Renal pelvis (tissue), 12 donors: ENCODE data around the gene ANKRD33. TPM values are rescaled to one million over a fixed set of nuclear protein-coding genes. Genes with fewer than 3 reads are reported as not detected.

Experiments
- DNase-seq: peaks from one replicate; pipeline ENCODE4 v3.0.0-alpha.2; 2013
- long read RNA-seq, 16 experiments: transcript quantifications; one replicate each; lab custom pipeline, GENCODE V29; 2026
- polyA plus RNA-seq, 3 donors: library from polyadenylated mRNA; unstranded; fragments of 120-200 nt; gene quantifications; one replicate each; pipeline ENCODE4 v1.2.1, GENCODE V29; 2013; ENCODE audit not compliant: insufficient read length in 3 of 3

The ANKRD33 gene, protein sequence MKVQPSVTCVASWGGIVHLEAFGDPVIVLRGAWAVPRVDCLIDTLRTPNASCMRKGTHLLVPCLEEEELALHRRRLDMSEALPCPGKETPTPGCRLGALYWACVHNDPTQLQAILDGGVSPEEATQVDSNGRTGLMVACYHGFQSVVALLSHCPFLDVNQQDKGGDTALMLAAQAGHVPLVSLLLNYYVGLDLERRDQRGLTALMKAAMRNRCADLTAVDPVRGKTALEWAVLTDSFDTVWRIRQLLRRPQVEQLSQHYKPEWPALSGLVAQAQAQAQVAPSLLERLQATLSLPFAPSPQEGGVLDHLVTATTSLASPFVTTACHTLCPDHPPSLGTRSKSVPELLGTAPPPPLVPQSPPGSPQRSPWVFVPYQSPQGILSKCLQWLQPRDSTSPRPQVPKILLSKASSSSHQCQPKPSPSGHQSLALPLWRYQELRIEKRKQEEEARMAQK
- under 1 TPM; 0.14 to 0.73 (median 0.53) TPM for polyA plus RNA-seq
- long read RNA-seq, donor 1 = 0 reads
- long read RNA-seq, donor 2 = 0 reads
- long read RNA-seq, donor 3 = 0 reads
- long read RNA-seq, donor 4 = 0 reads
- long read RNA-seq, donor 5 = 0 reads
- long read RNA-seq, donor 6 = 0 reads
- long read RNA-seq, donor 7 = 0 reads
- long read RNA-seq, donor 8 = 0 reads
- long read RNA-seq, donor 9 = 0 reads
- long read RNA-seq, donor 10 = 0 reads
- long read RNA-seq, donor 11 = 0 reads
- long read RNA-seq, donor 12 = 0 reads
- long read RNA-seq, donor 13 = 0 reads
- long read RNA-seq, donor 14 = 0 reads
- long read RNA-seq, donor 15 = 0 reads
- long read RNA-seq, donor 16 = 0 reads

DNA sequence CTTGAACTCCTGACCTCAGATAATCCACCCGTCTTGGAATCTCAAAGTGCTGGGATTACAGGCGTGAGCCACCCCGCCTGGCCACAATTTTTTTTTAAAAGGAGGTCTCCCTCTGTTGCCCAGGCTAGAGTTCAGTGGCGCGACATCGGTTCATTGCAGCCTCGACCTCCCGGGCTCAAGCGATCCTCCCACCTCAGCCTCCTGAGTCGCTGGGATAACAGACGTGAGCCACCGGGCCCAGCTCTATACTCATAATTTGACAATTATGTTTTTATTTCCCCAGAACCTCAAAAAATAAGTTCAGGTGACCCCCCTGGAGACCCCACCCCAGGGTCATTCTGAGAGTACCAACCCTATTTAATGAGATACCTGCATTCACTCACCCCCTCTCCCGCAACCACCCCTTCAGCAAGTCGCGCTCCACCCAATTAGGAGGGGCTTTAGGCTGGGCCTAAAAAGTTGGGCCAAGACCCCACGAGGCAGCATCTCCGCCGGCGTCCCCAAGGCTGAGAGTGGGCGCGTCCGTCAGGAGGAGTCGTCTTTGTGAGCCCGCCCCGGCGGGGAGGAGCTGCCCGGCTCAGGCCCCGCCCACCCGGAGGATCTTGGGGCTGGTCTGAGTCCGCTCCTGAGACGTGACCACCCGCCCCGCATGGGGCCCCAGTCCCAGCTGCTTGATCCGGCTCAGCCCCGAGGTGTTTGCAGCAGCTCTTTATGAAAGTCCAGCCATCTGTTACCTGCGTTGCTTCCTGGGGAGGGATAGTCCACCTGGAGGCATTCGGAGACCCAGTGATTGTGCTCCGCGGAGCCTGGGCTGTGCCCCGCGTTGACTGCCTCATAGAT is at the start of gene ANKRD33:
Gene ANKRD33, plus strand, starts transcription at position 628 of the 840 bp plus-strand sequence. Its CDS starts 84 bp downstream, at position 712.
- DNase-seq = no peak

DNA sequence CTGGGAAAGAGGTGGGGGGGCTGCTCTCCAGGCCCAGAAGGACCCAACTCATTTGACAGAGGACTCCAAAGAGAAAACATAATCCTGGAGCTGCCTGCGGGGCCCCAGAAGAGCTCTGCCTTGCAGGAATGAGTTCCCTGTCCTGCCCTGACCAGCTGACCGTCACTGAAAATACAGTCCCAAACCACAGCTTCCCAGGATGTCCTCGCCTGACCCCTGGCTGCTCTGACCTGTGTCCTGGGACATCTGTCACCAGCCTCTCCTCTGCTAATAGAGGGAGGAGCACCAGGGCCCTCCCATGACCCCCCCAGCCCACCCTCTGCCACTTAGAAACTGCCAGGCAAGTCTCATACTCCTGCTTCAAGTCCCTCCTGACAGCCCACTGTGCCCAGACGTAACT is 49.1 kb upstream of the ANKRD33 start:
- no peak for DNase-seq

DNA sequence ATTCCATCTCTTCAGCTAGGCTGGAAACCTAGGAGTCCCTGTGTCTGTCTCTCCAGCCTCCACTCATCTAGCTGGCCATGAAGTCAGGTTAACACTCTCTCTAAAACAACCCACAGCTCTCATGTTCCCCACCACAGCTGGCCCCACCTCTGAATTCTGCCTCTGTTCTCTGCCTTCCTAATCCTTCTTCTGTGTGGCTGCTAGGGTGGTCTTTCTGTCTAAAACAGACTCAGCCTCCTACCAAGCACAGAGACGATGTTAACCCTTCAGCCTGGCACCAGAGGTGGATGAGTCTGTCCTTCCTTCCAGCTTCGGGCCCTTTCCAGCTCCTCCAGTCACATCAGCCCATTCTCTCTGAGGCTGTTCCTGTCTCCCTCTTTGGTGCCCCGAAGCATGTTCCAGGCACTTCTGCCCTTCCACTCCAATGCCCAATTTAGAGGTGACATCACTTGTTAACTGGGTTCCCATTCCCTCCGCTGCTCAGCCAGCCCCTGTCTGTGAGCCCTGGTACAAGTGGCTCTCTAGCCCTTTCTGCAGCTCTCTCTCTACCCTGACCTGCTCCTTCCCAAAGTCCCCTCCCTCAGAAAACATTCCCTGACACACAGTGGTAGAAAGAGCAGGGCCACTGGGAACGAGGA is 48.5 kb upstream of the ANKRD33 start:
- DNase-seq = no peak

DNA sequence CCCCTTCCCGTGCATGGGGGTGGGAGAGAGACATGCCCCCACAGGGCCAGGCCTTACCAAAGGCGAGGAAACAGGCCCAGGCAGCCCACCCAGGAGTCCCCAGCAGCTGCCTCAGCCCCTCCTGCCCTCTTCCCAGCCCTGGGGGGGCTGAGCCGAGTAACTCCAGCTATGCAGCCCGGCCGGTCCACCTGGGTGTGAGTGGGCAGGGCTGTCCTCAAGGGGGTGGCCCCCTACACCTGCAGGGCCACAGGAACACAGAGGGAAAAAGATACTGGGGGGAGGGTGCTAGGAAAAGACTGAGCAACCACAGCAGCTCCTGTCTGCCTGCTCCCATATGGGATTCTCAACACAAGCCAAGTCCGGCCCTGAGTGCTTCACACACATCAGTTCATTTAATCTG is 46.9 kb upstream of the ANKRD33 start:
- no peak for DNase-seq

DNA sequence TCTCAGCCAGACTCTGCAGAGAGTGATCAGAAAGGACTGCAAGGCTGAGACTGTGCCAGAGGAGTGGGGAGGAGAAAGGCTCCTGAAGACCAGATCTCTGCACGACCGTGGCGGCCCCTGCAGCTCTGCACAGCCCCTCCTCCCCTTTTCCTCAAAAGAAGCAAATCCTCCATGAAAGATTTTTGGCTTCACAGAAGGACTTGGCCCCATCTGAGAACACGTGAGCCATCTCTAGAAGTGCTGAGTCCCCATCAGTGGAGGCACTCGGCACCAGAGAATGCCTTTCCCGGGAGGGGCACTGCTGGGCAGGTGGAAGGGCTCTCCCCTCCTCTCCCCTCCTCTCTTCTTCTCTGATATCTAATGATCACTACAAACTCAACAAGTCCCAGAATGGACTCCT is 46.2 kb upstream of the ANKRD33 start:
- DNase-seq = no peak

DNA sequence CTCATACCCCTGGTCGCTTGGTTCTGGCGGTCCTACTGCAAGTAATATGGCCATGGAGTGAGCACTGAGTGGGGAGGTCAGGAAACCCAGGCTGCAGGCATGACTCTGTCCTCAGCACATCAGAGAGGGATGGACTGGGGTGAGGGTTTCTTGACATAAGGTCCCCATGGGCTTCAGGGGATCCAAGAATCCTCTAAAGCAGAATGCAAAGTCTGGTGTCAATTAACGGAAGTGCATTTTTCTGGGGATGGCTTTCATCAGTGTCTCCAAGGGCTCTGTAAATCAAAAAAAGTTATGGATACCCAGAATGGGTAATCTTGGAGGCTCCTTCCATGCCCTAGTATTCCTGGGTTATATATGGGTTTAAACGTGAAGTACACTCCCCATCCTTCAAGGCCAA is 43.0 kb upstream of the ANKRD33 start:
- no peak for DNase-seq

DNA sequence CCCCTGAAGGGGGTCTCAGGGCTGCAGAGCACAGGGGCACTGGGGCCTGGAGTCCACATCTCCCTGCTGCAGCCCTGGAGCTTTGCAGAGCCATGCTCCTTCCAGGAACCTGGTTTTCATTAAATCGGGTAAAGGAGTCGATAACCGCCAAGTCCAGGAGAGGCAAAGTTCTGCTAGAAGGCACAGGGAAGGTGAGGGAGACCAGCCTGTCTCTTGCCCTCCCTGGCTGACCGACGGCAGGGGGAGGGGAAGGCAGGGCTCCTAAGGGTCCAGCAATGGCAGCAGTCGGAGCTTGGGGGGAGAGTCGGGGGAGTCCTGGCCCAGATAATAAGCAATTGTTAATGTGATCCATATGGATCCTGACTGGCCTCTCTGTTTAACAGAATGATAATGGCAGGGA is 42.4 kb upstream of the ANKRD33 start:
- DNase-seq = no peak

DNA sequence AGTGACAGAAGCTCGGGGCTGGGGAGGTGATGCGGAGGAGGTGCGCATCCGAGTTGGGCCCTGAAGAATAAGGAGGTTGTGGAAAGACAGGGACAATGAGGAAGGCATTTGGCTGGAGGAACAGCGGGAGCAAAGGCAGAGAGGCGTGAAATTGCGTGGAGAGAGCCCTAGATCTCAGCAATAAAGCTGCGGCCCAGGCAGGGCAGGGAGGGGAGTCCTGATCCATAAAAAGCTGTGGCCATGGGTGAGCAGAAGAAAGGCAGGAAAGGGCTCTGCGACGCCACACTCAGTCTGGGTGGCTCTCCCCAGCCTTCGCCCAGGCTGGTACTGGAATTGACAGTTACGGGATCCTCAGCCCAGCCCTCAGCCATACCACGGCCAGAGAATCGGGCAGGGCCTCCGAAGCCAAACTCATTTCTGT is 41.6 kb upstream of the ANKRD33 start:
- no peak for DNase-seq

DNA sequence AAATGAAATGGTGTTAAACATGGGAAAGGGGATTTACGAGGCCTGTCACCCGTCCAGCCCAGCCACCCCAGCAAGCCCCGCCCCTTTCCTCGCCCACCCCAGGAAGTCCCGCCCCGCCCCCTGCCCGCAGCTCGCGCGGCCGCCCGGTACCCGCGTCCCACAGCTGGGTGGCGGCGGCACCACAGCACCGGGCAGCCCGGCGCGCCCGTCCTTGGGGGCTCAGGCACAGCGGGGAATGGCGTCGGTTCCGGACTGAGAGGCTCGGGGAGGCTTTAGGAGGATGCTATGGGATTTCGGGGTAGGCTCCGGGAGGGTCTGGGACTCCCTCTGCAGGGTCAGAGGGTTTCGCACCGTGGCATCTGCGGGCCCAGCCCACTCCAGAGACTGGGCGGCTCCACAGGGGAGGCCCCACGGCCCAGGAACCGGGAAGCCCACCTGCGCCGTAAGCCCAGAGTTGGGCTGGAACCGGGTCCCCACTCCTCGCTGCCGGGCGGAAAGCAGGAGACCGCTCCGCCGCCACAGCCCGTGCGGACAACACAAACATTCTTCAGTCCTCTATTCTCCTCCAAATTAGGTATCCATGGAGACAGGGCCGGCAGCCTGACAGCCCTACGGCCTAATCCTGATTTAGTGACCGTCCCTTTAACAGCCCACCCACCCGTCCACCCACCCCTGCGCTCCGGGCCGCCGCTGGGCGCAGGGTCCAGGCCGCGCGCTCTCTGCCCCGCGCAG is 40.8 kb upstream of the ANKRD33 start:
- DNase-seq = peak; percentile 71

DNA sequence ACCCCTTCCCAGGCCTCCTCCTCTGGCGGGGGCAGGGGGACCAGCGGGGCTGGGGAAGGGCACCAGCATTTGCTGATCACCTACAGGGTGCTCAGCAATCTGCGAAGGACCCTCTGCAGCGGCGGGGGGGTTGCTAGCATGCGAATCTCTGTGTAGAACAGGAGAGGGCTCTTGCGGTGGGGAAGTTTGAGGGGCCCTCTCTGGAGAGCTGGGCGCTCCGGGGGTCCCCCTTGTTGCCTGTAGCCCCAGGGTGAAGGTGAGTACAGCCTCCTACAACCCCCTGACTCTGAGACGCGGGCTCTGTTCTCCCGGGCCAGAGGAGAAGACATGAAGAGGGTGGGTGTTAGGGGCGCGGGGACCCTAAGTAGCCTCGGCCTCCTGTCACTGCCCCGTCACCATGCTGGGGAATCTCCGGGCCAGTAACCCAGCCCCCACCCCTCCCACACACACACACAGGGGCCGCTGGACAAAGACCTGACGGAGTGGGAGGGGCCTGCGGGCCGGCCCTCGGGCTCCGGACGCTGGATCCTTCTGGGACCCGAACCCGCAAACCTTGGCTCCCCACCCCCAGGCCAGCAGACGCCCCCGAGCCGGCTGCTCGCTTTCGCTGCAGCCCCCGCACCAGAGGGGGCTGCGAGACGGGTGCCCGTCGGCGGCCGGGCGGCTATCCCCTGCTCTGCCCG is 40.1 kb upstream of the ANKRD33 start:
- DNase-seq = no peak

DNA sequence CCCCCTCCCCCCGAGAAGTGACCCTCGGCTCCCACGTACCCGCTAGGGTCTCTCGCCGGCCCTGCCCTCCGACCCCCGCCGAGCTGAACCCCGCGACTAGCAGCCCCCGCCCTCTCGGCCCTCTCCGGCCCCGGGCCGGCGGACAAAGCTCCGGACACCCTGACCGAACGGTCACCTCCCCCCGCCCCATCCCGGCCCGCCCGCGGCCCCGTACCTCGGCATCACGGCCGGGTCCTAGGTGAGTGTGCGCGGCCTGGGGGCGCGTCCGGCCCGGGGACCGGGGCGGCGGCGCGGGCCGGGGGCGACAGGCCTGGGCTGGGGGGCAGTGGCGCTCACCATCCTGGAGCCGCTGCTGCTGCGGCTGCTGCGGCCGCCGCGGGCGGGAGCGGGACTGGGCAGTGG is 39.6 kb upstream of the ANKRD33 start, which contains the start of gene FIGNL2:
Gene FIGNL2, minus strand, starts transcription at position 393 of the 402 bp plus-strand sequence. CDS start 26,305 bp downstream, outside the sequence.
- DNase-seq = no peak

DNA sequence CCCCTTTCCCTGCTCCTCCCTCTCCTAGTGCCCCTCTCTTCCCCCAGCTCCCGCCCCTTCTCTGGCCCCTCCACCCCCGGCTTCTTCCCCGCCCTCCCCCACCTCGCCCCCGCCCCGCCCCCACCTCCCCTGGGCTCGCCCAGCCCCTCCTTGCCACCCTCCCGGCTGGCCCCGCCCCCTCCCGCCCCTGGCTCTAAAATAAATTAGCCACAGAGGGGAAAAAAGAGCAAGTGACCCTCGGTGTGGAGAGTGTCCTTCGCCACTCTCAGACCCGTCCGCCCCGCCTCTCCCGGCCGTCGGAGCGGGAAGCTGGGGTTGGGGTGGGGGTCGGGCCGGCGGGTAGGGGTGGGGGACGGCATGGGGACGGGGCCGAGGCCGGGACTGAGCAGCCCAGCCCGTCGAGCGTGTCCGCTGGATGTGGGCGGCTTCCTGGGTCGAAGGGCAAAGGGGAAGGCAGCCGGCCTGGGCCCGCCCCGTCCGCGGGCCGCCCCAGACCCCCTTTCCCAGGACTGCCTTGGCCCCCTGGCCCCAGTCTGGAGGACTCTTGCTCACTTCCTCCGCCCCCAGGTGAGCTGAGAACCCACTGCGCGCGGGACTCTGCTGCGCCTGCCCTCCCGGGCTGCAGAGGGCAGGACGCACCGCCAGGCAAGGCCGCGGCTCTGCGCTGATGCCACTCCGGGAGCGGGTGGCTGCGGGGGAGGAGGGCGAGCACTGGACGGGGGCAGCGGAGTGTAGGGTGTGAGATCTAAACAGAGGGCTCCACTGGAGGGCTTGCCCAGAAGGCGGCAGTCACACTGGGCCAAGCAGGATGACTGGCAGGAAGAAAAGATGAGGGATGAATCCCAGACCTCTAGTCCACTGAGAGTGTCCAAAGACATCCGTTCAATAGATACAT is 38.8 kb upstream of the ANKRD33 start:
- no peak for DNase-seq

DNA sequence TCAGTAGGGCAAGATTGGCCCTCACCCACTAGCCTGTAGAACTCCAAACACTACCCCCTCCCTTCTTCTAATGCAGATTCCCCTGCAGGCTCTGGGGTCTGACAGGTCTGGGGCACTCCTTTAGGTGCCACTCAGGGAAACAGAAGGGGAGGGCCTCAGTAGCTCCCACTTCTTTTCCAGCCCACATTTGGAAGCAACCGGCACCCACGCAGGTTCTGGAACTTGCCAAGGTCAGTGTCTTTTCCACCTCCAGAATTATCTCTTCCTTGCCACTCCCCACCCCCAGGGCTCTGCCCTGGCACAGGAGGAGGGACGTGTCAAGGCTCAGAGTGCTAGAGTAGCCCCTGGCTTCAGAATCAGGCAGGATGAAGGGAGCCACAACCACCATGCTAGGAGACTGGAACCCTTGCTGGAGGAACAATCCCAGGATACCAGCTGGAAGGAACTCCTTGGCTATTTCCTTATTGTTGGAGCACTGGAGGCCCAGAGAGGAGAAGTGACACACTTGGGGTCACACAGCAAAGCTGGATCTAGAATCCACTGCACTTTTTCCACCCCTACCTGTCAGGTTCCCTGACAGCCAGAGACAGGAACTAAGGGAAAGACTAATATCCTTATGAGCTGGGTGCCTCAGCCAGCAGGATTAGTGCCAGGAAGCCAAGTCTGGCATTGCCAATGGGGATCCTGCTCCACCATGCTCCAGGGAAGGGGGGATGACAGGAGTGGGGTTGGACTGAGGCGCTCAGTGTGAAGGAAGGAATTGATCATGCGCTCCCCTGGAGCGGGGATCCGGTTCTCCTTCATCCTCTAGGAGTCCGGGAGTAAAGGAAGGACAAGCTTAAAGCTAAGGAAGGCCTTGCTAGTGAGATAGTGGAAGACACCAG is 37.6 kb upstream of the ANKRD33 start:
- no peak for DNase-seq

DNA sequence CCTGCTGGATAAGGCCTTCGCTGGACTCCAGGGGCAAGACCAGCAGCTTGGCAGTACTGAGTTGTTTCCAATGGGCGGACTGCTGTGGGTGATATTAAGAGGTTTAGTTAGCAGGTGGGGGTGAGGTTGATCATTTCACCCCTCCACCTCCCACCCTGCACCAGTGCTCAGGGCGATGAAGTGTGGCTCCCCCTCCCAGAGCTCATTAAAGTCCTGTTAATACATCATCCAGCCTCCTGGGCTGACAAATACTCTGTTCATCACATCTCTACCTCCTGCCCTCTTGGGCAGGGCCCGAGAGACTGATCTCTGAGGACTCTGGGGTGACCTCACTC is 37.0 kb upstream of the ANKRD33 start:
- no peak for DNase-seq

DNA sequence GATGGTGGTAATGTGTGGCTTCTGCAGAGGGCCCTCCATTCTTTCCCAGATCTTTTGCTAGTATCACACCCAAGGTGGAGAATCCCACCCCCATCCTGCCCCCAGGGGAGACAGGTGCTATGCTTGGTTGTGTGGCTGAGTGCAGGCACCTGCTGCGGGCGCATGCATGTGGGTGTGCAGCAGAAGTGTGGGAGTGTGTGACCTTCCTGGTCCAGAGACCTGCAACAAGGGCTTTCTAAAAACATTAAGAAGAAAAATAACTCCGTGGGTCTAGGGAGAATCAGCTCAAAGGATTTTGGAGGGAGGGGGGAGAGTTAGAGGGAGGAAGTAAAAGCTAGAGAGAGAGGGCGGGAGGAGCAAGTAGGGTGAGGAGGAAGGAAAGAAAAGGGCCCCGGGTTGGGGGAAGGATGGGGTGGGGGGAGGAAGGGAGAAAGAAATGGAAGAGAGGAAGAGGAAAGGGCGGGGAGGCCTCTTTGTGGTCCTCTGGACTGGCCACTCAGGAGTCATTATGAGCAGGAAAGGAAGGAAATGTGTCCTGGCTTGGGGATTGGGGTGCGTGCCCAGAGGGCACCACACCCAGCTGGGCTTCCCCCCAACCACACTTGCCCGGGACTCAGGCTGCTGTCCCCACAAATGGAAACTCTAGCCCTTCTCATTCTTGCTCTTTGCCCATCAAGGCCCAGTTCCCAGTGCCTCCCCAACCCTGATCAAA is 36.3 kb upstream of the ANKRD33 start:
- DNase-seq = no peak

DNA sequence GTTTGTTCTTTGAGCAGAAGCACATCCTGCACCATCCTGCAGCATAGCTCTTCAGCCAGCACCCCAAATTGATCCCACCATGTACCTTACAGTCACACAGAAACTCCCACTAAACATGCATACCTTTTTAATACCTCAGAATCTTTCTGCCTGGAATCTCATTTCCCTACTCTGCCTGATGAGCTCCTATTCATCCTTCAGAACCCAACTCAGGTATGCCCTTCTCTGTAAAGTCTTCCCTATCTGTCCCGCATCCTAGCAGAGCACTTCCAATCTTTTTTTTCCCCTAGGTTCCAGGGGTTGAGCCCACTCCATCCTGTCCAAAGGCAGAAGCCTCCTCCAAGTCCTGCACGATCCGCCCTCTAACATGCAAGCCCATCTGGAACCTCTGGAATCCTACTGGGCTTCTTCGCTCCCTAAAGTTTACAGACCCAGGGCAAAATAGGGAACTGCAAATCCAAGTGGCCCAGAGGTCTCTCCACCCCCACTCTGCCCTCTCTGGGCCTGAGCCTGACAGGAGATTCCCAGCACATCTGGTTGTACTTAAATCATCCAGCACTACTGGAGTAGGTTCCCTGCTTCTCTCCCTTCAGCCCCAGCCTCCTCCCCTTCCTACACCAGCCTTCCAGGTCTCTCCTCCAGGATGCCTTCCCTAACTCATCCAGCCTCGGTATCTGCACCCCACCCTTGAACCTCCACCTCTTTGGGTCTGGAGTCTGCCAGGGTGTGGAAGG is 35.3 kb upstream of the ANKRD33 start:
- no peak for DNase-seq
